GM12878 (cell line): Measurements from ENCODE around the gene FAHD1.

Source experiments
- ATF2 ChIP-seq: IDR thresholded peaks from 2 replicates; pipeline ENCODE4 v1.6.1; 2012; ENCODE audit warnings: low read length, inconsistent platforms
- BCLAF1 ChIP-seq: fragments of 450-650 bp; IDR thresholded peaks from 2 replicates; pipeline ENCODE4 v1.6.1; 2017; ENCODE audit warnings: antibody characterized with exemption, mild to moderate bottlenecking, moderate library complexity
- CEBPZ ChIP-seq: fragments of 150-350 bp; IDR thresholded peaks from 2 replicates; pipeline ENCODE4 v1.6.1; 2016; ENCODE audit warnings: low read depth, low read length
- POLR2A ChIP-seq: IDR thresholded peaks from 2 replicates; pipeline ENCODE4 v1.6.1; 2011; ENCODE audit warnings: low read depth, mild to moderate bottlenecking, low read length
- RCOR1 ChIP-seq: conservative IDR thresholded peaks from 2 replicates; pipeline ENCODE4 v1.6.1; 2012; ENCODE audit warnings: low read depth, low read length, improper control_type of control experiment
- RFX5 ChIP-seq: IDR thresholded peaks from 2 replicates; pipeline ENCODE4 v1.6.1; 2011; ENCODE audit warnings: low read depth, low read length, improper control_type of control experiment
- SIX5 ChIP-seq: IDR thresholded peaks from 2 replicates; pipeline ENCODE4 v1.6.1; 2011; ENCODE audit warnings: mild to moderate bottlenecking, low read depth, low read length, moderate library complexity; ENCODE audit not compliant: severe bottlenecking
- SP1 ChIP-seq: IDR thresholded peaks from one replicate; pipeline ENCODE4 v1.6.1; 2011; ENCODE audit warnings: low read depth, low read length
- STAT3 ChIP-seq: IDR thresholded peaks from 2 replicates; pipeline ENCODE4 v1.6.1; 2011; ENCODE audit warnings: low read depth, low read length, improper control_type of control experiment
- WRNIP1 ChIP-seq: IDR thresholded peaks from 2 replicates; pipeline ENCODE4 v1.6.1; 2011; ENCODE audit warnings: low read depth, low read length, improper control_type of control experiment, borderline replicate concordance
- YY1 ChIP-seq: IDR thresholded peaks from 2 replicates; pipeline ENCODE4 v1.6.1; 2011; ENCODE audit warnings: low read depth, mild to moderate bottlenecking, low read length

DNA sequence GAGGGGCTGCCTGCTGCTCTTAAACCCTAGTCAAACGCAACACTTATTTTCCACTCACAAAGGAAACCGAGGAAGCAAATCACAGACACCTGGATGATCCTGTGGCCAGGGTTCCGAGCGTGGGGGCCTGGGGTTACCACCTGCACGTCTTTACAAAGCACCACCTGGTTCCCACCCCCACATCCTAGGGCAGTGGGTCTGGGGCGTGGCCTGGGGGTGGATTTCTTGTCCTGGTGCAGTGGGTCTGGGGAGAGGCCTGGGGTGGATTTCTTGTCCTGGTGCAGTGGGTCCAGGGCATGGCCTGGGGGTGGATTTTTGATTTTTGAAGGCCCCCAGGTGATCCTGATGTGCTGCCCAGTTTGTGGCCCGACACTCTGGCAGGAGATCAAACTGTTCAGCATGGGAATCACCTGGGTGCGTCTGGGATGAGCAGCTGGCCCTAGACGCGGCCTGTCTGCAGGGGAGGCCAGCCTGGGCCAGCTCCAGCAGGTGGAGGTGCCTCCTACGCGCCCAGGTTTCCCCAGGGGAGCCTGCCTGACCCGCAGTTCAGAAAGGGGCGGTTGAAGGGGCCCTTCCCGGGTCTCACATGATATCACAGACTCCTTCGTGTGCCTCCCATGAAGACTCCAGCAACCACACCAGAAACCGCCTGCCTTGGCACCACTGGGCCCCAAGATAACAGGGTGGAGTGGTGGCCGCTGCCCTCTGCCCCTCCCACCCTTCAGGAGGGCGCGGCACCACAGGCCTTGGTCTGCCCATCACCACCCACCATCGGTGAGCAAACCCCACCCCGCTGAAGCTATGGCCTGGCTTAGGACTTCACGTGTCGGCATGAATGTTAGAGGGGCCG, 6.7 kb upstream of the FAHD1 start:
- TF ChIP-seq RFX5 (no peak), SP1 (no peak), POLR2A (0 out of 2 replicates have a peak, but pooled peaks have one; percentile 11), CEBPZ (no peak), RCOR1 (no peak), BCLAF1 (no peak), WRNIP1 (no peak), STAT3 (no peak), ATF2 (no peak), YY1 (no peak), SIX5 (no peak)
